T47D (cell line): ENCODE results near the gene YPEL2.
A peak's percentile ranks its signal among the peaks of the same experiment; 100 is the strongest.

Experiments used
- DNase-seq, 2 experiments: peaks; one replicate each; pipeline versions ENCODE4 v3.0.0 to v3.0.0-alpha.2; 2011 to 2012; ENCODE audit warnings: low read depth in 1 of 2, low spot score in 1 of 2
- JUND ChIP-seq: IDR thresholded peaks from 2 replicates; pipeline ENCODE4 v1.6.1; 2012; ENCODE audit warnings: low read depth
- in situ Hi-C: cut with HindIII; loops from 2 replicates; pipeline ENCODE4 v1.10.0; 2016; ENCODE audit warnings: low sequenced_read_pairs, low pct_unique_long_range_greater_than_20kb

The YPEL2 gene

GRCh38 chr17:59355030-59355701, 23.7 kb downstream of the YPEL2 start:
- no peak for DNase-seq
- in situ Hi-C loops, result no loop called here
- TF ChIP-seq JUND, result no peak

GRCh38 chr17:59355702-59356325, 24.4 kb downstream of the YPEL2 start:
- in situ Hi-C loops, result no loop called here
- TF ChIP-seq JUND, result no peak
- no peak for DNase-seq

GRCh38 chr17:59356543-59357218, 25.2 kb downstream of the YPEL2 start:
- no peak for DNase-seq
- TF ChIP-seq JUND, result no peak
- in situ Hi-C loops, result no loop called here

GRCh38 chr17:59357219-59357697, 25.8 kb downstream of the YPEL2 start:
- DNase-seq, result no peak
- in situ Hi-C loops, result no loop called here
- TF ChIP-seq JUND, result no peak

- in situ Hi-C loops, result no loop called here
- TF ChIP-seq JUND, result no peak
- DNase-seq, result no peak
These were observed 26.5 kb downstream of the YPEL2 start for GRCh38 chr17:59357929-59358328.

GRCh38 chr17:59361386-59361785, 29.9 kb downstream of the YPEL2 start:
- in situ Hi-C loops, result no loop called here
- DNase-seq, result no peak
- no peak for TF ChIP-seq JUND

GRCh38 chr17:59361916-59362810, 30.7 kb downstream of the YPEL2 start:
- TF ChIP-seq JUND, result no peak
- no peak for DNase-seq
- in situ Hi-C loops, result no loop called here

GRCh38 chr17:59362811-59363205, 31.4 kb downstream of the YPEL2 start:
- in situ Hi-C loops, result no loop called here
- no peak for TF ChIP-seq JUND
- no peak for DNase-seq

GRCh38 chr17:59365383-59365981, 34.0 kb downstream of the YPEL2 start:
- DNase-seq, result no peak
- in situ Hi-C loops, result no loop called here

GRCh38 chr17:59366040-59366757, 34.7 kb downstream of the YPEL2 start:
- peak in 1 of 2 experiments; percentile 20 for DNase-seq
- no peak for TF ChIP-seq JUND
- in situ Hi-C loops, result no loop called here

More at GRCh38 chr17:59365383-59365981, 34.0 kb downstream of the YPEL2 start:
- no peak for TF ChIP-seq JUND
